ENCODE results near the gene OR13G1. TPM values are rescaled to one million over a fixed set of nuclear protein-coding genes. Genes with fewer than 3 reads are reported as not detected.
"Not testable (repeated sequence)": the region's sequence is repeated elsewhere in the genome, so short reads cannot be mapped to it uniquely, and the experiment has no call there.

Gene OR13G1, protein sequence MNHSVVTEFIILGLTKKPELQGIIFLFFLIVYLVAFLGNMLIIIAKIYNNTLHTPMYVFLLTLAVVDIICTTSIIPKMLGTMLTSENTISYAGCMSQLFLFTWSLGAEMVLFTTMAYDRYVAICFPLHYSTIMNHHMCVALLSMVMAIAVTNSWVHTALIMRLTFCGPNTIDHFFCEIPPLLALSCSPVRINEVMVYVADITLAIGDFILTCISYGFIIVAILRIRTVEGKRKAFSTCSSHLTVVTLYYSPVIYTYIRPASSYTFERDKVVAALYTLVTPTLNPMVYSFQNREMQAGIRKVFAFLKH
- total RNA-seq = not detected

DNA sequence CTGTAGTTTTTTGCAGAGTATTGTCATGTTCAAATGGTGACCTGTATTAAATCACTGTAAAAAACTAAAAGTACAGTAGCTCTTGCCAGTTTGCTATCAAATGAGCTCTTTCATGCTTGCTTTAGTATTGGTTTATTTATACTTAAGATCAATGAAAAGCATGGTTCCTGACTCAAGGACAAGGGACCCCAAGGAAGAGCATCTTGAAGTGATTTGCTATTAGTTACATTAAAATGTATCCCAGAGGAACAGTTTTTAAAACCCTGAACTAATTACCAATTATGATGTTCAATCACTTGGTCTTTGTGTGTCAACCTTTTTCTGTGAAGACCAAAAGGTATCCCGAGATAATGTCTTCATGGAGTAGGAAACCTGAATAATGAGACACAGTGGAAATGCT is at the start of gene OR13G1:
Gene OR13G1, minus strand, starts transcription at position 101 of the 400 bp plus-strand sequence. CDS start 6,698 bp downstream, outside the sequence.
- no peaks in the 10 kb centered on the region for H3K9me3 Mint-ChIP-seq (ENCODE audit: insufficient read depth)
- no peaks in the 10 kb centered on the region for H3K36me3 Mint-ChIP-seq (ENCODE audit: low read depth)
- H3K27ac Mint-ChIP-seq = no peak within 1 kb of the TSS
- CTCF ChIA-PET = no interaction called here
- H3K27me3 Mint-ChIP-seq (ENCODE audit: low read depth) = no peaks in the 10 kb centered on the region
- ATAC-seq (no peak), DNase-seq (no peak)
- POLR2A ChIA-PET = no interaction called here
- no peaks in the 10 kb centered on the region for H3K4me1 Mint-ChIP-seq (ENCODE audit: low read depth)
- H3K4me3 Mint-ChIP-seq = no peak within 1 kb of the TSS

DNA sequence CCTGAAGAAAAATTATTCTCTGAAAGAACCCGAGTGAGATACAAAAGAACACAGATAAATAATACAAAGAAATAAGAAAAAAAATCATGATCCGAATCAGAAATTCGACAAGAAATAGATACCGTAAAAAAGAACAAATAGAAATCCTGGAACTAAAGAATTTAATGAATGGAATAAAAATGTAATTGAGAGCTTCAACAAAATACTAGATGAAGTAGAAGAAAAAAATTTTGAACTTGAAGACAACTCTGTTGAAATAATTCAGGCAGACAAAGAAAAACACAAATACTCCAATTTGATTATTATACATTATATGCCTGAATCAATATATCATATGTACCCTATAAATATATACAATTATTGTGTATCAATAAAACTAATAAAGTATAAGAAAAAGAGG is 41.7 kb upstream of the OR13G1 start:
- no peak overlapping the region for H3K27ac Mint-ChIP-seq
- no peak overlapping the region for H3K4me3 Mint-ChIP-seq
- H3K9me3 Mint-ChIP-seq (ENCODE audit: insufficient read depth) = no peaks in the 10 kb centered on the region
- ChIA-PET CTCF (no interaction called here), POLR2A (no interaction called here)
- H3K36me3 Mint-ChIP-seq (ENCODE audit: low read depth) = no peaks in the 10 kb centered on the region
- DNase-seq = no peak
- no peaks in the 10 kb centered on the region for H3K4me1 Mint-ChIP-seq (ENCODE audit: low read depth)
- no peaks in the 10 kb centered on the region for H3K27me3 Mint-ChIP-seq (ENCODE audit: low read depth)
- no peak for ATAC-seq

DNA sequence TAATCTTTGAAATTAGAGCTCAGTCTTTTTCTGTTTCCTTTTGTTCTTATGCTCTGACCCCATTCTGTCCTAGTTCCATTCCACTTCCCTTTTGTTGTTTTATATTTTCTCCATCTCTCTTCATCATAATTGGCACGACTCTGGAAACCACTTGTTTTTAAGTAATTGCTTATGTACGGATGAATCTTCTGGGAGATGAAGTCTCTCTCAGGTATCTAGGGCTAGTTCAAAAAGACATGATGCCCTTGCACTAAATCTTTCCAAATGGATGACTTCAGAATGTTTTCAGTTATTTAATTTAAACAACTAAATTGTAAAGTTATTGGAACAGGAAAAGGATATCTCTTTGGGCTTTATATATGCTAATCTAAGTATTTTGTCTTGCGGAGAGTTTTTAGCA is 37.0 kb upstream of the OR13G1 start, which contains the start of gene OR6F1:
Gene OR6F1, minus strand, starts transcription at position 101 of the 400 bp plus-strand sequence. CDS start 3,891 bp downstream, outside the sequence.
- Mint-ChIP-seq H3K9me3 (ENCODE audit: insufficient read depth) (no peaks in the 10 kb centered on the region), H3K4me1 (ENCODE audit: low read depth) (no peaks in the 10 kb centered on the region), H3K27me3 (ENCODE audit: low read depth) (no peaks in the 10 kb centered on the region), H3K36me3 (ENCODE audit: low read depth) (no peaks in the 10 kb centered on the region), H3K4me3 (no peak within 1 kb of the TSS), H3K27ac (no peak within 1 kb of the TSS)
- DNase-seq (no peak), ATAC-seq (no peak)
- POLR2A ChIA-PET = no interaction called here
- CTCF ChIA-PET = no interaction called here

DNA sequence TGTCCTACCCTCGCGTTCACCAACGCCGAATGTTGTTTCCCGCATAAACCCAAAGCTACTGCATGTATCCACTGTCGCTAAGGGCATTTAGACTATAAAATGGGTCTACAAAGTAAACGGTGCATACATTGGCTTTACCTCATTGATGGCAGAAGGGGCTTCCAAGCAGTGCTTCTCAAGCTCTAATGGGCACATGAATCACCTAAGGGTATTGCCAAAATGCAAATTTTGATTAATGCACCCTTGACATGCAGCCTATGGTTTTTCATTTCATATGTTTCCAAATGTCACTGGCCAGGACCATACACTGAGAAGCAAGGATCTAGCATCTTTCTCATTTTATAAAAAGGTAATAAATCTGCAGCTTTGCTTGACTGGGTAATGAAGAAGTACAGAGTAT is 34.2 kb upstream of the OR13G1 start:
- ATAC-seq = no peak
- Mint-ChIP-seq H3K27ac (no peak overlapping the region), H3K4me1 (ENCODE audit: low read depth) (no peaks in the 10 kb centered on the region), H3K36me3 (ENCODE audit: low read depth) (no peaks in the 10 kb centered on the region), H3K4me3 (no peak overlapping the region), H3K27me3 (ENCODE audit: low read depth) (no peaks in the 10 kb centered on the region), H3K9me3 (ENCODE audit: insufficient read depth) (no peaks in the 10 kb centered on the region)
- ChIA-PET POLR2A (no interaction called here), CTCF (no interaction called here)
- no peak for DNase-seq

DNA sequence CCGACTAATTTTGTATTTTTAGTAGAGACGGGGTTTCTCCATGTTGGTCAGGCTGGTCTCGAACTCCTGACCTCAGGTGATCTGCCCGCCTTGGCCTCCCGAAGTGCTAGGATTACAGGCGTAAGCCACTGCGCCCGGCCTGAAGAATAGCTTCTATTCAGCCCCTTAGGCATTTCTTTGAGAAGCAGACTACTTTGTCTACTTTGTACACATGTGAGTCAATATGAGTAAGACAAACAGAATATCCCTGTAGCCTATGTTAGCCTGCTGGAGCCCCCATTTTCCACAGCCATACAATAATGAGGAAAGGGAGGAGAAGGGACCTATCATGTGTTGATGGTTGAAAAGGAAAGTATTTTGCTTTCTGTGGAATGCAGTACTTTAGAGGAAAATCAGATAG is 31.1 kb upstream of the OR13G1 start:
- DNase-seq; POLR2A ChIA-PET; H3K36me3 Mint-ChIP-seq (ENCODE audit: low read depth); H3K4me3 Mint-ChIP-seq; H3K27ac Mint-ChIP-seq; ATAC-seq; CTCF ChIA-PET; H3K4me1 Mint-ChIP-seq (ENCODE audit: low read depth); H3K9me3 Mint-ChIP-seq (ENCODE audit: insufficient read depth); H3K27me3 Mint-ChIP-seq (ENCODE audit: low read depth): not testable (repeated sequence)

DNA sequence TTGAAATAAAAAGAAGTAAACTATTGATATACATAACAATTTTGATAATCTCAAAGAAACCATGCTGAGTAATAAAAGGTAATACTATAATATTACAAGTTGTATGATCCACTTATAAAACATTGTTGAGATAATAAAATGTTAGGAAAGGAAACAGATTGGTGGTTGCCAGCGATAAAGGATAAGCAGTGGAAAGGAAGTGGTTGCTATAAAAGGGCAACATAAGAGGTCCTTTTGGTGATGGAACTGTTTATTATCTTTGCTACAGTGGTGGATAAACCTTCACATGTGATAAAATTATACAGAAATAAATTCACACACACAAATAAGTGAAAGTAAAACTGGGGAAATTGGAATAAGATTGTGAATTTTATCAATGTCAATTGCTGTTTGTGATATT is 21.8 kb upstream of the OR13G1 start:
- ATAC-seq (no peak), DNase-seq (no peak)
- no peaks in the 10 kb centered on the region for H3K36me3 Mint-ChIP-seq (ENCODE audit: low read depth)
- no peaks in the 10 kb centered on the region for H3K27me3 Mint-ChIP-seq (ENCODE audit: low read depth)
- POLR2A ChIA-PET = no interaction called here
- H3K4me1 Mint-ChIP-seq (ENCODE audit: low read depth) = no peaks in the 10 kb centered on the region
- no peak overlapping the region for H3K4me3 Mint-ChIP-seq
- no peaks in the 10 kb centered on the region for H3K9me3 Mint-ChIP-seq (ENCODE audit: insufficient read depth)
- CTCF ChIA-PET = interaction anchor here (0.6 kb wide), 1 partner anchor 20 kb away, joined by 3 read pairs; no protein-coding TSS in a partner anchor
- no peak overlapping the region for H3K27ac Mint-ChIP-seq

DNA sequence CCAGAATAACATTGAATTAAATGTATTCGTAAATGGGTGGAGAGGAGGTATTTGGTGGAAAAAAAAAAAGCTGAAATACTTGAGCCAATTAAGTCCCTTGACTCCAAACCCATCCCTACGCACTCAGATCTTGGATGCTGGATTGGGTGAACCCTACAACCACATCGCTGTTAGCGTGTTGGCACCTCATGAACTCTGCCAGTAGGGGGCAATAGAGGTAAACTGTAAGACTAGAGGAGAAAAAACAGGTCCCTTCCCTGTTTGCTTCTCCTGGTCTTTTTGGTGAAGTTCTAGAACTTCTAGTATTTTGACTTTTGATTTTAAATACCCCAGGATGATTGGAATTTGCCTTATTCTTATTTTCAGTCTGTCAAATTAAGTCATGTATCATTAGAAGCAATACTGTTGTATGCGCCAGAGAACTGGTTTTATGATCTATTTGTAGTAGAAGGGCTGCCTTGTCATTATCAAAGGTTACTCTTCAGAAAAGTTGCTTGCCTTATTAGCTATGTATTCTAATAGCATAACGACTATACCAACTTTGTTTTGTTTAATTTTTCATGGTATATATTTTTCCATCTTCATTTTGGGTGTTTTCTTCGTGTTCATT is 1.9 kb upstream of the OR13G1 start:
- ChIA-PET POLR2A (no interaction called here), CTCF (interaction anchor here (0.6 to 1.4 kb wide), 3 partner anchors 12 to 34 kb away, joined by 3 to 4 read pairs (median 3); no protein-coding TSS in a partner anchor)
- Mint-ChIP-seq H3K9me3 (ENCODE audit: insufficient read depth) (no peaks in the 10 kb centered on the region), H3K36me3 (ENCODE audit: low read depth) (no peaks in the 10 kb centered on the region), H3K27ac (no peak overlapping the region), H3K27me3 (ENCODE audit: low read depth) (no peaks in the 10 kb centered on the region), H3K4me1 (ENCODE audit: low read depth) (no peaks in the 10 kb centered on the region), H3K4me3 (no peak overlapping the region)
- DNase-seq (peak; percentile 60), ATAC-seq (peak; percentile 58)

DNA sequence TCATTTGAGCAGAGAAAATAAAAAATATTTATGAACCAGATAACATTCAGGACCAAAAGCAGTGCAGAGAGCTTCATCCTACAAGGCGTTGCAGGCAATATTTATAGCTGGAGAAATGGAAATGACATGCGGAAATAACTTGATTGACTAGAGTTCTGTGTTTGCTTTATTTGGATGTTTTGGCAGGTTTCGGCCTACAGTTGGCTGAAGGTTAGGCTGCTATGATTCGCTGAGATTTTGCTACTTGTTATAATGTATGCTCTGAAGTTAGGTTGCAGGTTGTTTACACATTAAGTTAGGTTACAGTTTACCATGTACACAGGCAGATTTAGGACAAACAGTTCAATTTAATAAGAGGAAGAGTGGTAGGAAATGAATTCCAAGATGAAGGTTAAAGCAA is 632 bp upstream of the OR13G1 start:
- no peaks in the 10 kb centered on the region for H3K9me3 Mint-ChIP-seq (ENCODE audit: insufficient read depth)
- H3K27me3 Mint-ChIP-seq (ENCODE audit: low read depth) = no peaks in the 10 kb centered on the region
- H3K27ac Mint-ChIP-seq = no peak overlapping the region
- no peaks in the 10 kb centered on the region for H3K36me3 Mint-ChIP-seq (ENCODE audit: low read depth)
- no peak overlapping the region for H3K4me3 Mint-ChIP-seq
- CTCF ChIA-PET = interaction anchor here (1.4 kb wide), 1 partner anchor 14 kb away, joined by 4 read pairs; no protein-coding TSS in a partner anchor
- POLR2A ChIA-PET = no interaction called here
- no peaks in the 10 kb centered on the region for H3K4me1 Mint-ChIP-seq (ENCODE audit: low read depth)
- ATAC-seq (no peak), DNase-seq (no peak)

DNA sequence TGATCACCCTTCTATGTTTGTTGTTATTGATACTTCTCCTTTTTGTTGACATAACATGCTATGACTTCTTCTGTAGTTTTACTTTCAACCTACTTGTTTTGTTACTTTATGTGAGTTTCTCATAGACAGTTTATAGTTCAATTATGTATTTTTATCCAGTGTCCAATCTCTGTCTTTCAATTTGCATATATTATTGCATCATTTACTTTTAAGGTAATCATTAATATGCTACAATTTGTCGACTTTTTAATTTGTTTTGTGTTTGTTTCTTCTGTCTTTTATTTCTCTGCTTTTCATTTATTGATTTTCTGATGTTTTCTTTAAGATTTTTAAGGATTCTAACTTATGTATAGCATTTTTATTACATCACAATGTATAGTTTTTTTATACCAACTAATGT is 10.3 kb downstream of the OR13G1 start:
- ChIA-PET POLR2A (no interaction called here), CTCF (no interaction called here)
- no peak overlapping the region for H3K27ac Mint-ChIP-seq
- ATAC-seq (no peak), DNase-seq (no peak)
- no peak overlapping the region for H3K4me3 Mint-ChIP-seq
- no peaks in the 10 kb centered on the region for H3K4me1 Mint-ChIP-seq (ENCODE audit: low read depth)
- no peaks in the 10 kb centered on the region for H3K36me3 Mint-ChIP-seq (ENCODE audit: low read depth)
- H3K27me3 Mint-ChIP-seq (ENCODE audit: low read depth) = no peaks in the 10 kb centered on the region
- no peaks in the 10 kb centered on the region for H3K9me3 Mint-ChIP-seq (ENCODE audit: insufficient read depth)

DNA sequence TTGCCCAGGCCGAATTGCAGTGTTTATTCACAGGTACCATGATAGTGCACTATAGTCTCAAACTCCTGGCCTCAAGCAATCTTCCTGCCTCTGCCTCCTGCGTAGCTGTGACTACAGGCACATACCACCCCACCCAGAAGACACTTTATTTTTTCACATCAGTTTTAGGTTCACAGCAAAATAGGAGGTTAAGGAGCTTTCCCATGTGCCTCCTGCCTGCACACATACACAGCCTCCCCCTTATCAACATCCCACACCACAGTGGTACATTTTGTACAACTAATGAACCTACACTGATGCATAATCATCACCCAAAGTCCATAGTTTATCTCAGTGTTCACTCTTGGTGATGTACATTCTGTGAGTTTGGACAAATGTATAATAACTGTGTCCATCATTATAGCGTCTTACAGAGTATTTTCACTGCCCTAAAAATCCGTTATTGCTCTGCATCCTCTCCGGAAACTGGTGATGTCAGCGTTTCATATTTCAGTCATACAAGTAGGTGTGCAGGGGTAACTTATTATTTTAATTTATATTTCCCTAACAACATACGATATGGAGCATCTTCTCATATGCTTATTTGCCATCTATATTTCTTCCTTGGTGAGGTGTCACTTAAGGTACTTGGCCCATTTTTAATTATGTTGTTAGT is 23.2 kb downstream of the OR13G1 start:
- no peaks in the 10 kb centered on the region for H3K27me3 Mint-ChIP-seq (ENCODE audit: low read depth)
- H3K4me1 Mint-ChIP-seq (ENCODE audit: low read depth) = no peaks in the 10 kb centered on the region
- no peaks in the 10 kb centered on the region for H3K9me3 Mint-ChIP-seq (ENCODE audit: insufficient read depth)
- no peak overlapping the region for H3K27ac Mint-ChIP-seq
- no peak overlapping the region for H3K4me3 Mint-ChIP-seq
- CTCF ChIA-PET = no interaction called here
- H3K36me3 Mint-ChIP-seq (ENCODE audit: low read depth) = no peaks in the 10 kb centered on the region
- ATAC-seq (no peak), DNase-seq (no peak)
- POLR2A ChIA-PET = no interaction called here

DNA sequence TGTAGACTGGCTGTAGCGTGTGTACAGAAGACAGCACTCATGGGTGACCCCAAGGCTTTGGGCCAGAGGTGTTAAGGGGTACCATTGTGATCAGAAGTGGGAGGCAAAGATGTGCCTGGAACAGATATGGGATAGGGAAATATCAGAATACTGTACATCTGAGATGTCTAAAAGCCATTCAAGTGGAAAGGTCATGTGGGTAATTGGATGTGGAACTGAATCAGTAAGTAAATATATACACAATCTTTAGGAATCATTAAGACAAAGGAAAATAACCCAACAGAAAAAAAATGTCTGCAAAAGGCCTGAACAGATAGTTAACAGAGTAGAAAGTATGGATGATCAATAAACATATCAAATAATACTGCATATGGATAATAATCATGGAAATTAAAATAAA is 26.5 kb downstream of the OR13G1 start:
- ATAC-seq (no peak), DNase-seq (no peak)
- no peaks in the 10 kb centered on the region for H3K36me3 Mint-ChIP-seq (ENCODE audit: low read depth)
- ChIA-PET POLR2A (no interaction called here), CTCF (no interaction called here)
- no peak overlapping the region for H3K4me3 Mint-ChIP-seq
- H3K9me3 Mint-ChIP-seq (ENCODE audit: insufficient read depth) = no peaks in the 10 kb centered on the region
- no peaks in the 10 kb centered on the region for H3K27me3 Mint-ChIP-seq (ENCODE audit: low read depth)
- H3K27ac Mint-ChIP-seq = no peak overlapping the region
- no peaks in the 10 kb centered on the region for H3K4me1 Mint-ChIP-seq (ENCODE audit: low read depth)

DNA sequence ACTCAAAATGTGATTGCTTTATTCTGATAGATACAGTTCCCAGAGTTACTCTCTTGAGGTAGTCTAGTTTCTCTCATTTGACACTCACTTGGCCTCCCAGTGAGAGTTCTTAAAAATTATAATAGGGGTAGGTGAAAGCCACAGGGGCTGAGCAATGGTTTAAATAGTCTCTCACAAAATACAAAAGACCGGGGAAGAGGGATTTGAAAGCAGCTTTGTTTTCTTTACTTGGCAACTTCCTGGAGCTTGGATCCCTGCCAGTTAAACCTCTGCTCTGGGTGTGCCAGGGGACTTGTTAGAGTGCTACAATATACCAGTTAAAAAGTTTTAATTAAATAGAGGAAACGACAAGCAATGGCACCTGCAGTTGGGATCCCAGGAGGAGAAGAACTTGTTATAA is 31.7 kb downstream of the OR13G1 start:
- no peak for ATAC-seq
- no peak overlapping the region for H3K4me3 Mint-ChIP-seq
- no peaks in the 10 kb centered on the region for H3K27me3 Mint-ChIP-seq (ENCODE audit: low read depth)
- no peak for DNase-seq
- no peaks in the 10 kb centered on the region for H3K9me3 Mint-ChIP-seq (ENCODE audit: insufficient read depth)
- ChIA-PET CTCF (interaction anchor here (1.0 kb wide), 1 partner anchor 33 kb away, joined by 3 read pairs; no protein-coding TSS in a partner anchor), POLR2A (no interaction called here)
- H3K36me3 Mint-ChIP-seq (ENCODE audit: low read depth) = no peaks in the 10 kb centered on the region
- no peak overlapping the region for H3K27ac Mint-ChIP-seq
- no peaks in the 10 kb centered on the region for H3K4me1 Mint-ChIP-seq (ENCODE audit: low read depth)

Data from activated CD8-positive, alpha-beta T cell treated with anti-CD3 and anti-CD28 coated beads, Interleukin-2, amount 10 ng/mL, durations not matched to agents 7 days and 5 days (primary cell).